Measurements from ENCODE around the gene ANKRD33B.

Gene ANKRD33B

GRCh38 chr5:10546186-10546585 lies 17.7 kb upstream of the ANKRD33B start:
- no peak for TF ChIP-seq CTCF (IDR thresholded peaks at IDR 0.05)

GRCh38 chr5:10548418-10549122 lies 15.3 kb upstream of the ANKRD33B start:
- no peak for TF ChIP-seq CTCF (IDR thresholded peaks at IDR 0.05)

- TF ChIP-seq CTCF (IDR thresholded peaks at IDR 0.05): no peak
Measured at GRCh38 chr5:10550222-10550995, 13.5 kb upstream of the ANKRD33B start.

GRCh38 chr5:10551782-10552138 lies 12.1 kb upstream of the ANKRD33B start:
- no peak for TF ChIP-seq CTCF (IDR thresholded peaks at IDR 0.05)

GRCh38 chr5:10552183-10553143 lies 11.4 kb upstream of the ANKRD33B start:
- TF ChIP-seq CTCF (IDR thresholded peaks at IDR 0.05): no peak

GRCh38 chr5:10553476-10553875 lies 10.4 kb upstream of the ANKRD33B start:
- no peak for TF ChIP-seq CTCF (IDR thresholded peaks at IDR 0.05)

- no peak for TF ChIP-seq CTCF (IDR thresholded peaks at IDR 0.05)
Measured at GRCh38 chr5:10555277-10555684, 8.6 kb upstream of the ANKRD33B start.

All from LNCAP (cell line).